SK-N-SH treated with all-trans-retinoic acid at 6 μM for 48 hours (cell line): ENCODE measurements around the gene MAP3K12.

Experiments
- ARNTL ChIP-seq: fragments of 450-650 bp; formaldehyde crosslinking; IDR thresholded peaks from 2 replicates; pipeline ENCODE4 v1.5.0; 2020; ENCODE audit warnings: low read depth, mild to moderate bottlenecking, moderate library complexity, borderline replicate concordance
- CREB5 ChIP-seq: fragments of 250-450 bp; sonication (Bioruptor Pico); IDR thresholded peaks from 2 replicates; pipeline ENCODE4 v1.5.1; 2020; ENCODE audit warnings: low read depth, mild to moderate bottlenecking, moderate library complexity
- ISL1 ChIP-seq: fragments of 250-450 bp; sonication (Bioruptor Pico); IDR thresholded peaks from 2 replicates; pipeline ENCODE4 v2.1.2; 2022; ENCODE audit warnings: mild to moderate bottlenecking, moderate library complexity
- OSR1 ChIP-seq: fragments of 250-450 bp; sonication (Bioruptor Pico); IDR thresholded peaks from 2 replicates; pipeline ENCODE4 v1.8.0; 2022; ENCODE audit warnings: moderate library complexity, mild to moderate bottlenecking, inconsistent platforms
- PATZ1 ChIP-seq: fragments of 250-450 bp; sonication (Bioruptor Pico); IDR thresholded peaks from 2 replicates; pipeline ENCODE4 v1.8.0; 2020; ENCODE audit warnings: mild to moderate bottlenecking, moderate library complexity, borderline replicate concordance
- TSHZ2 ChIP-seq: fragments of 250-450 bp; sonication (Bioruptor Pico); IDR thresholded peaks from 2 replicates; pipeline ENCODE4 v1.5.0; 2020; ENCODE audit warnings: mild to moderate bottlenecking, moderate library complexity

GRCh38 chr12:53539526-53539925 is 40.3 kb upstream of the MAP3K12 start:
- no peak for TF ChIP-seq CREB5 (CRISPR knock-in tag)
- no peak for TF ChIP-seq ARNTL (CRISPR knock-in tag)
- TF ChIP-seq OSR1 (CRISPR knock-in tag): no peak
- TF ChIP-seq PATZ1 (CRISPR knock-in tag): no peak
- no peak for TF ChIP-seq TSHZ2 (CRISPR knock-in tag)
- TF ChIP-seq ISL1 (CRISPR knock-in tag): no peak
